ACHN (cell line): Measurements from ENCODE around the gene TINAGL1.
A peak's percentile ranks its signal among the peaks of the same experiment; 100 is the strongest.
"Not testable (repeated sequence)": the region's sequence is repeated elsewhere in the genome, so short reads cannot be mapped to it uniquely, and the experiment has no call there.

Experiments used
- DNase-seq: peaks from one replicate; pipeline ENCODE4 v3.0.0-alpha.2; 2015
- in situ Hi-C: cut with HindIII; loops from 2 replicates; pipeline ENCODE4 v1.10.0; 2017; ENCODE audit warnings: low sequenced_read_pairs, low pct_ligation_motif_present, low pct_unique_long_range_greater_than_20kb

Gene TINAGL1

GRCh38 chr1:31580891-31581603 is 4.7 kb downstream of the TINAGL1 start:
- DNase-seq: no peak
- in situ Hi-C loops: no loop called here

DNA sequence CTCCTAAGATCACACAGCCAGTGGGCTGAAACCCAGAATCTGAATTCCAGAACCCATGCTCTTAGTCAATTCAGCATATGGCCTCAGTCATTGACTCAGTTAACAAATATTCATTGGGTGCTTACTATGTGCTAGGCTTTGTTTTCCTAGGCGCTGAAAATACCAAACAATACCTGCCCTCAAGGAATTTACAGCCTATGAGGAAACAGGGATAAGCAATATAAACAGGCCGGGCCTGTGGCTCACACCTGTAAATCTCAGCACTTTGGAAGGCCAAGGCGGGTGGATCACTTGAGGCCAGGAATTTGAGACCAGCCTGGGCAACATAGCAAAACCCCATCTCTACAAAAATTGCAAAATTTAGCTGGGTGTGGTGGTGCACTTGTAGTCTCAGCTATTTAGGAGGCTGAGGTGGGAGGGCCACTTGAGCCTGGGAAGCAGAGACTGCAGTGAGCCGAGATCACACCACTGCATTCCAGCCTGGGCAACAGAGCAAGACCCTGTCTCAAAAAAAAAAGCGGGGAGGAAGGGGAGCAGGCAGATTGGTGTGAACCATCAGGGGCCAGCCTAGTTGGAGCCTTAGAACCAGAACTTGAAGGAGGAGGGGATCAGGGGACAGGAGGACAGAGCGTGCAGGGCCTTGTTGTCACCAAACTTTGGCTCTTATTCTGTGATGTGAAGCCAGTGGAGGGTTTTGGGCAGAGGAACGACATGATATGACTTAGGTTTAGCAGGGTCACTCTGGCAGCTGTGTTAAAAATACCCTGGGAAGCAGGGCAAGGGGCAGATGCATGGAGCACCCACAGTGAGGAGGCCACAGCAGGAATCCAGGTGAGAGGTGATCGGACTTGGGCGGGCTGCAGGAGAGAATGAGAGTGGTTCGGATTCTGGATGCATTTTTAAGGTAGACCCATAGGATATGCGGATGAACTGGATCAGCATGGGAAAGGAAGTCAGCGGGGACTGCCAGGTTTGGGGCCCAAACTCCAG is 5.8 kb downstream of the TINAGL1 start:
- in situ Hi-C loops: no loop called here

GRCh38 chr1:31583082-31583994 is 7.0 kb downstream of the TINAGL1 start:
- no peak for DNase-seq
- in situ Hi-C loops: no loop called here

More for the DNA sequence above, 5.8 kb downstream of the TINAGL1 start:
- DNase-seq: no peak

DNA sequence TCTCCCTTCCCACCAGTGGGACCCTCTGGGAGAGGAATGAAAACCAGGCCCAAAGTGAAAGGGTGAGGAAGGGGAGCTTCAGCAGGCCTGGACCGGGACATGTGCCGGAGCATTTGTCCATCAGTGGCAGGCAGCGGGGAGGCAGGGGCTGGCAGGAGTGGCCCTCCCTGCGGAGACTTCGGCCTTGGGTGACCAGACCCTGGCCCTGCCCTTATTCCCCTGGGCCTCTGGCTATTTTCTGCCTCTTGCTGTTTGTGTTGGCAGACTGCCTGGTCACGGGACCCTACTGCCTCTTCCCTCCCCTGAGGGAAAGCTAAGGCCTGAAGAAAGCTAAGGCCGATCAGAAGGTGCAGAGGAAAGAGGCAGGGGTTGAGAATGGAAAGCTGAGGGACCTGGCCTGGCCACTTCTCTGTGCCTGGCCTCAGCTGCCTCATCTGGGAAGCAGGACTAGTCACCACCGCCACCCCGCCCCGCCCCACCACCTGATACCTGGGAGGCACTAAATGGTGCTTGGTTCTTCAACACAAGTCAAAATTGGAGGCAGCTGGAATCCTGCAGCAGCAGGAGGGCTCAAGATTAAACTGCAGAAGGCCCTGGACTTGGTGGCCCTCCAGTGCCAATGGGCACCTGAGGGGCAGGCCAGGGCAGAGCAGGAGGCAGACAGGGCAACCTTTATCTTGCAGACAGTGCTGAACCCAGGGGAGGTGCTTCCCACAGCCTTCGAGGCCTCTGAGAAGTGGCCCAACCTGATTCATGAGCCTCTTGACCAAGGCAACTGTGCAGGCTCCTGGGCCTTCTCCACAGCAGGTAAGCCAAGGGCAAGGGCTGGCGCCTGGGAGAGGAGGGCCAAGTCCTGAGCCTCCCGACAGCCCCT is 7.9 kb downstream of the TINAGL1 start:
- in situ Hi-C loops: no loop called here
- DNase-seq: no peak

- in situ Hi-C loops: no loop called here
- DNase-seq: no peak
Measured at GRCh38 chr1:31584869-31585735, 8.8 kb downstream of the TINAGL1 start.

- no peak for DNase-seq
- in situ Hi-C loops: no loop called here
Measured at GRCh38 chr1:31585736-31586365, 9.5 kb downstream of the TINAGL1 start.

DNA sequence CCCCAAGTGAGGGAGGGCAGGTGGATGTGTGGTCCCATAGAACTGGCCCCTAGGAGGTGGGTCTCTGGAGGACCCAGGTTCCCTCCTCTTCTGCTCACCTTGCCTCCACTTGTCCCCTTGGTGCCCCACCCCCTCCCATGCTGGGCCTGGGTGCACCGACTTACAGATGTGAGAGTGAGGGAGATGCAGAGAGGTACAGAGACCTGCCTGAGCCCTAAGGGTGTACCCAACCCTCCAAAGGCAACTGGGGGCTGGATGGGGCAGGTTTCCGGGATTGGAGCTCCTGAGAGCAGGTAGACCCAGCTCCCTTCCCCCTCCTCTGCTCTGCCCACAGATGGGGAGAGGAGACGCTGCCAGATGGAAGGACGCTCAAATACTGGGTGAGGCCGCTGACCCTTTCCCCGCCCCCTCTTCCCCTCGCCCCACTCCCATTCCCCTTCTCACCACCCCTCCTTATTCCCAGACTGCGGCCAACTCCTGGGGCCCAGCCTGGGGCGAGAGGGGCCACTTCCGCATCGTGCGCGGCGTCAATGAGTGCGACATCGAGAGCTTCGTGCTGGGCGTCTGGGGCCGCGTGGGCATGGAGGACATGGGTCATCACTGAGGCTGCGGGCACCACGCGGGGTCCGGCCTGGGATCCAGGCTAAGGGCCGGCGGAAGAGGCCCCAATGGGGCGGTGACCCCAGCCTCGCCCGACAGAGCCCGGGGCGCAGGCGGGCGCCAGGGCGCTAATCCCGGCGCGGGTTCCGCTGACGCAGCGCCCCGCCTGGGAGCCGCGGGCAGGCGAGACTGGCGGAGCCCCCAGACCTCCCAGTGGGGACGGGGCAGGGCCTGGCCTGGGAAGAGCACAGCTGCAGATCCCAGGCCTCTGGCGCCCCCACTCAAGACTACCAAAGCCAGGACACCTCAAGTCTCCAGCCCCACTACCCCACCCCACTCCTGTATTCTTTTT is 10.3 kb downstream of the TINAGL1 start:
- DNase-seq: no peak
- in situ Hi-C loops: no loop called here

DNA sequence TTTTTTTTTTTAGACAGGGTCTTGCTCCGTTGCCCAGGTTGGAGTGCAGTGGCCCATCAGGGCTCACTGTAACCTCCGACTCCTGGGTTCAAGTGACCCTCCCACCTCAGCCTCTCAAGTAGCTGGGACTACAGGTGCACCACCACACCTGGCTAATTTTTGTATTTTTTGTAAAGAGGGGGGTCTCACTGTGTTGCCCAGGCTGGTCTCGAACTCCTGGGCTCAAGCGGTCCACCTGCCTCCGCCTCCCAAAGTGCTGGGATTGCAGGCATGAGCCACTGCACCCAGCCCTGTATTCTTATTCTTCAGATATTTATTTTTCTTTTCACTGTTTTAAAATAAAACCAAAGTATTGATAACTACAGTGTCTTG is 11.0 kb downstream of the TINAGL1 start:
- in situ Hi-C loops: not testable (repeated sequence)

DNA sequence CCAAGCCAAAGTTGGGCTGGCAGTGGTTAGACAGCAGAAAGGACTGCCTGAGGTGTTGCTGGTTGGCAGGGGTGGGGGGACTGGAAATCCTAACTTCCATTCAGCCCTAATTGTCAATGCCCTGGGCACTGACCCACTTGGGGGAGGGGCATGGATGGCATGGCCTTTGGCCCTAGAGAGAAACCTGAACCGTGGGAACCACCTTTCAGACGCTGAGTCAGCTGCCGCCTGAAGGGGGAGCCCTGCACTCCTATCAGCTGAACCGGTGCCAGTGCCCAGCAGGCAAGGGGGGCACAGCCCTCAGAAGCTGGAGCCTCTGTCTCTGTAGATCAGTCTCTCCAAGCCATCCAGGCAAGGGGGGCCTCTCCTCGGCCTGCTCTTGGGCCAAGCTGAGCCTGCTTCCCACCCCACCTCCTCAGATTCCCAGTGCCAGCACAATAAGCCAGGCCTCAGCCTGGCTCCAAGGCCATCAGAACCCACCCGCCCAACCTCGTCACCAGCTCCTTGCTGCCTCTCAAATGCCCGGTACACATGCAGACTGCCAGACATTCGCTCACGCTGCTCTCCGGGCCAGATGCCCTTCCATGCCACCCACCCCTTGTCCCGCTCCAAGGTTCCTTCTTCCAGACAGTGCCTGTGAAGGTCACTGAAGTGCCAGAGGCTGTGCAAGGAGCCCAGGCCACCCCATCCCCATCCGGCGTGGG is 11.6 kb downstream of the TINAGL1 start:
- peak; percentile 72 for DNase-seq
- in situ Hi-C loops: no loop called here

More for the DNA sequence above, 11.0 kb downstream of the TINAGL1 start:
- DNase-seq: not testable (repeated sequence)

DNA sequence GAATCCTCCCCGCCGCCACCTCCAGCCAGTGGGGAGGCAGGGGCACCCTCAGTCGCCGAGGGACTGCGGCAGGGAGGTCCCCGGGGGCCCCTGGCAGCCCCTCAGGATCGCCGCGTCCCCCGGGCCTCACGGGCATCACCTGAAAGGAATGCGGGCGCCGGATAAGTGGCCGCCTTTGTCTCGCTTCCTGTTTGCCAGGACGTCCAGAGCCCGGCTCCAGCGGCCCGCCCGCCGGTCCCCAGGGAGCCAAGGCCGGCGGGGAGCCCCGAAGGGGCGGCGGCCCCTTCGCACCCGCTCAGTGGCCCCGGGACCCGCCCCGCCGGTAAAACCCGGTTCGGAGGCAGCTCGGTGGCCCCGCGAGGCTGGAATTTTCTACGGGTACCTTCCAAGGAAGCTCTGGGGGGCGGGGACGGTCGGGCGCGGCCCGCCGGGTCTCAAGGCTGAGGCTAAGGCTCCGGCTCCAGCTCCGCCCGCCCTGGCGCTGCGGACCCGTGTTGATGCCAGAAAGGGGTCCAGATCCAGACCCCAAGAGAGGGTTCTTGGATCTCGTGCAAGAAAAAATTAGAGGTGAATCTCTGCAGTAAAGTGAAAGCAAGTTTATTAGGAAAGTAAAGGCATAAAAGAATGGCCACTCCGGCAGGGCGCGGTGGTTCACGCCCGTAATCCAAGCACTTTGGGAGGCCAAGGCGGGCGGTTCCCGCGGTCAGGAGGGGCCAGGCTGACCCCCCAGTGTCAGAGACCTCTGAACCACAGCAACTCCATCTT is 12.6 kb downstream of the TINAGL1 start:
- no peak for DNase-seq
- in situ Hi-C loops: no loop called here

DNA sequence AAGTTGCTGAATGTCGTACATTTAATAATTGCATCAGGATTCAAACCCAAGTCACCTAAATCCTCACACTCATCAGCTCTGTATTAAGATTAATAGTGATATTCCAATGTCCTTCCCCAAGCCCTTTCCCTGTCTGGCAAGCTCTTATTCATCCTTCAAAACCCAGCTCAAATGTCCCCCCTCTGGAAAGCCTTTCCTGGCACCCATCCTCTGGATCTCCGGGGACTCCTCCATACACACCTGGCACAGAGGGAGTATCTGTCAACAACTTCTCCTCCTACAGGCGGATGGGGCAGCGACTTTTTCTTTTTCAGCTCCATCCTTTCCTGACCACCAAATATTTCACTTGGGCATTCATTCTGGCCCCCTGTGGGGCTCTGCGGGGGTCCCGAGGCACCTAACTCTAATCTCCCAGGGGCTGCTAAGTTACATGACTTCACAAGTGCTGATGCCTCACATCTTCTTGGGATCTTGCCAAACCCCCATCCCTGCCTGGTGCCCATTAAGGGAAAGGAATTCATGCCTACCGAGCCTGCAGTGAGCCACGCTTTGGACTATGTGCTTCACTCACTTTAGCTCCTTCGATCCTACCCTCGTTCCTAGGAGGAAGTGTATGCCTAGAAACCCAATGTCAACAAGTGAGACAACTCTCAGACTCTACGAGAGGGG is 15.2 kb downstream of the TINAGL1 start:
- DNase-seq: peak; percentile 98
- in situ Hi-C loops: no loop called here

GRCh38 chr1:31592132-31592531 is 15.8 kb downstream of the TINAGL1 start:
- no peak for DNase-seq
- in situ Hi-C loops: no loop called here

DNA sequence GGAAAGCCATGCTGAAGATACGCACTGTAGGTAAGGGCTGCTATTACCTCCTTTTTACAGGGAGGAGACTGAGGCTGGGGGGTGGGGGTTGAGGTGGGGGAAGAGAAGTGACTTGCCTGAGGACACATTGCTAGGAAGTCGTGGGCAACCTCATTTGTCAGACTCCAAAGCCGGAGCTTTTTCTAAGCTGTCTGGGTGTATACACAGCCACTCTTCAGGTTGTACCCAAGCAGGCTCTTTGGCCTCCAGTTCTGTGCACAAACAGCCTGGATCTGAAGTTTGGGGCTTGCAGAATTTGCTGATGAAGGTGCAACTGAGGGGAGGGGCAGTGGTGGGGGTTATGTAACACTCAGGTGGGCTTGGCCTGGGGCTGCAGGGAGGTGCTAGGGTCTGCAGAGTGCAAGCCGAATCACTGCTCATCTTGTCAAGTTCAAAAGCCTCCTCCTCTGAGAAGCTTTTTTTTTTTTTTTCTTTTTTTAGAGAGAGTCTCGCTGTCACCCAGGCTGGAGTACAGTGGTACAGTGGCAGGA is 16.9 kb downstream of the TINAGL1 start:
- no peak for DNase-seq
- in situ Hi-C loops: no loop called here
